Measurements from ENCODE around the gene DNAJA3.

- TF ChIP-seq REST (IDR thresholded peaks at IDR 0.05; ENCODE audit: low read depth) (no peak), CTCF (IDR thresholded peaks at IDR 0.05 in 2 of 3, conservative IDR thresholded peaks at IDR 0.05 in 1 of 3; ENCODE audit: borderline replicate concordance in 1 of 3, insufficient read depth in 1 of 3, low read depth in 2 of 3, low read length in 2 of 3) (no peak)
These were observed 66.2 kb downstream of the DNAJA3 start for GRCh38 chr16:4491898-4492297.
